Astrocyte (in vitro differentiated cells and primary cell): ENCODE data around the gene TBX6. TPM values are rescaled to one million over a fixed set of nuclear protein-coding genes. Genes with fewer than 3 reads are reported as not detected.

Experiments used
- DNase-seq: peaks from one replicate; pipeline ENCODE4 v3.0.0-alpha.2; 2010; ENCODE audit warnings: low read depth
- FAIRE-seq: peaks from 2 replicates; lab custom pipeline; 2011; peaks lifted over from hg19 to GRCh38; lab: Jason Lieb, UNC
- H2AFZ ChIP-seq: 2 replicates; pipeline ENCODE4 v1.6.0; 2012; ENCODE audit warnings: low read depth, low read length, inconsistent platforms
- H3K27ac ChIP-seq: 2 replicates; pipeline ENCODE4 v1.5.1; 2011; ENCODE audit warnings: low read depth, low read length, inconsistent platforms
- H3K27me3 ChIP-seq: 2 replicates; pipeline ENCODE4 v1.6.0; 2011; ENCODE audit warnings: low read length, inconsistent platforms; ENCODE audit not compliant: insufficient read depth
- H3K36me3 ChIP-seq: 2 replicates; pipeline ENCODE4 v1.5.1; 2011; ENCODE audit warnings: low read length, inconsistent platforms; ENCODE audit not compliant: insufficient read depth
- H3K4me1 ChIP-seq: 2 replicates; pipeline ENCODE4 v1.5.1; 2011; ENCODE audit warnings: low read length, inconsistent platforms; ENCODE audit not compliant: insufficient read depth
- H3K4me2 ChIP-seq: 2 replicates; pipeline ENCODE4 v1.6.0; 2012; ENCODE audit warnings: low read length, inconsistent platforms
- H3K4me3 ChIP-seq: 2 replicates; pipeline ENCODE4 v1.5.1; 2011; ENCODE audit warnings: low read depth, mild to moderate bottlenecking, low read length, inconsistent platforms; ENCODE audit not compliant: insufficient read depth
- H3K79me2 ChIP-seq: 2 replicates; pipeline ENCODE4 v1.6.0; 2012; ENCODE audit warnings: mild to moderate bottlenecking, low read length, inconsistent platforms; ENCODE audit not compliant: insufficient read depth
- H3K9ac ChIP-seq: 2 replicates; pipeline ENCODE4 v1.6.0; 2012; ENCODE audit warnings: mild to moderate bottlenecking, low read length, inconsistent platforms
- H3K9me3 ChIP-seq: 2 replicates; pipeline ENCODE4 v1.5.1; 2012; ENCODE audit warnings: low read depth, mild to moderate bottlenecking, low read length, inconsistent platforms; ENCODE audit not compliant: insufficient read depth
- H4K20me1 ChIP-seq: 2 replicates; pipeline ENCODE4 v1.6.0; 2012; ENCODE audit warnings: low read length, inconsistent platforms; ENCODE audit not compliant: insufficient read depth
- H3K27ac Mint-ChIP-seq: one replicate; pipeline ENCODE4 v1.8.0; 2021; ENCODE audit warnings: mild to moderate bottlenecking, mixed read lengths; ENCODE audit not compliant: unreplicated experiment
- H3K27me3 Mint-ChIP-seq: one replicate; pipeline ENCODE4 v1.8.0; 2021; ENCODE audit warnings: low read depth, mixed read lengths; ENCODE audit not compliant: unreplicated experiment
- H3K36me3 Mint-ChIP-seq: one replicate; pipeline ENCODE4 v1.8.0; 2021; ENCODE audit warnings: low read depth, mixed read lengths; ENCODE audit not compliant: unreplicated experiment
- H3K4me1 Mint-ChIP-seq: one replicate; pipeline ENCODE4 v1.8.0; 2021; ENCODE audit warnings: low read depth, mixed read lengths; ENCODE audit not compliant: unreplicated experiment
- H3K4me3 Mint-ChIP-seq: one replicate; pipeline ENCODE4 v1.8.0; 2021; ENCODE audit warnings: mild to moderate bottlenecking, moderate library complexity, mixed read lengths; ENCODE audit not compliant: unreplicated experiment
- H3K9me3 Mint-ChIP-seq: one replicate; pipeline ENCODE4 v1.8.0; 2021; ENCODE audit warnings: mild to moderate bottlenecking, mixed read lengths; ENCODE audit not compliant: unreplicated experiment
- CTCF ChIP-seq: IDR thresholded peaks from 2 replicates; pipeline ENCODE4 v1.5.1; 2011; ENCODE audit warnings: low read depth, mild to moderate bottlenecking, inconsistent platforms, low read length, moderate library complexity; ENCODE audit not compliant: insufficient read depth
- EZH2 ChIP-seq: IDR thresholded peaks from 2 replicates; pipeline ENCODE4 v1.6.1; 2012; ENCODE audit warnings: mild to moderate bottlenecking, low read length, inconsistent platforms; ENCODE audit not compliant: insufficient read depth
- total RNA-seq: library from RNA; stranded (reverse); gene quantifications from 2 replicates; pipeline ENCODE4 v1.2.1, GENCODE V29; 2021

TBX6 gene
- total RNA-seq, 1 donor from 2014 or later: 0.27 TPM

- FAIRE-seq (no peak), DNase-seq (peak; percentile 36)
- H3K36me3 Mint-ChIP-seq: peaks cover 40% of the 10 kb centered on the region
- H3K4me1 Mint-ChIP-seq: peaks cover 37% of the 10 kb centered on the region
- H3K4me3 Mint-ChIP-seq: peak overlapping the region; percentile 98
- peak overlapping the region; percentile 41 for H3K9ac ChIP-seq
- H4K20me1 ChIP-seq: peaks cover 63% of the 10 kb centered on the region
- no peaks in the 10 kb centered on the region for H3K9me3 Mint-ChIP-seq
- no peaks in the 10 kb centered on the region for H3K27me3 Mint-ChIP-seq
- H3K4me3 ChIP-seq: no peak overlapping the region
- H3K36me3 ChIP-seq: peaks cover 39% of the 10 kb centered on the region
- no peak overlapping the region for H2AFZ ChIP-seq
- peaks cover 64% of the 10 kb centered on the region for H3K79me2 ChIP-seq
- no peaks in the 10 kb centered on the region for H3K9me3 ChIP-seq
- H3K27ac Mint-ChIP-seq: no peak overlapping the region
- H3K27me3 ChIP-seq: no peaks in the 10 kb centered on the region
- H3K27ac ChIP-seq: peak overlapping the region; percentile 18
- TF ChIP-seq CTCF: no peak
- no peak for TF ChIP-seq EZH2
- peak overlapping the region; percentile 78 for H3K4me2 ChIP-seq
- peaks cover 40% of the 10 kb centered on the region for H3K4me1 ChIP-seq
Observed at GRCh38 chr16:30069611-30070462, 21.9 kb downstream of the TBX6 start.

DNA sequence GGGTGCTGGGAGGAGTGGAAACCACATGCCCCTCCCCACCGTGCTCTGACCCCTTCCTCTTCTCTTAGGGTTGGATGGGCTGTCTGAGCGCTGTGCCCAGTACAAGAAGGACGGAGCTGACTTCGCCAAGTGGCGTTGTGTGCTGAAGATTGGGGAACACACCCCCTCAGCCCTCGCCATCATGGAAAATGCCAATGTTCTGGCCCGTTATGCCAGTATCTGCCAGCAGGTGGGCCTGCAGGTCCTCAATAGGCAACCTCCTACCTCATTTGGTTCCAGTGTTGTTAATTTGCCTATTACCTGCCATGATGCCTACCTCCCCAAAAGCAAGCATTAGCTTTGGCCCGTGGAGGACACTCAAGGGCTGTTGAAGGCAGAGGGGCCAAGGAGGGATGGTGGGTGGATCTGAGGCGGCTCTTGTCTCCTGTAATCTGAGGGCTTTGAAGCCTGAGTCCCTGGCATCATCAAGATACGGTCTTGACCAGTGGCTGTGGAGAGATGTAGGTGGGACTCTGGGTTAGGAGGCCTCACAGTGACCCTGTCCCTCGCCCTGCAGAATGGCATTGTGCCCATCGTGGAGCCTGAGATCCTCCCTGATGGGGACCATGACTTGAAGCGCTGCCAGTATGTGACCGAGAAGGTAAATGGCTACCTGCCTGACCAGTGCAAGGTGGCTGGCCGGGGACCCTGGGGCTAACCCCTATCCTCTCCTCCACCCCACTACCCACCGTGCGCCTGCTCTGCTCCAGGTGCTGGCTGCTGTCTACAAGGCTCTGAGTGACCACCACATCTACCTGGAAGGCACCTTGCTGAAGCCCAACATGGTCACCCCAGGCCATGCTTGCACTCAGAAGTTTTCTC is 22.7 kb downstream of the TBX6 start:
- peaks cover 40% of the 10 kb centered on the region for H3K36me3 Mint-ChIP-seq
- TF ChIP-seq EZH2 (no peak), CTCF (peak; percentile 54)
- no peak for DNase-seq
- no peak overlapping the region for H2AFZ ChIP-seq
- peaks cover 39% of the 10 kb centered on the region for H3K36me3 ChIP-seq
- peak overlapping the region; percentile 98 for H3K4me3 Mint-ChIP-seq
- H3K27me3 Mint-ChIP-seq: no peaks in the 10 kb centered on the region
- no peak overlapping the region for H3K4me3 ChIP-seq
- peak overlapping the region; percentile 78 for H3K4me2 ChIP-seq
- H3K27ac ChIP-seq: no peak overlapping the region
- H4K20me1 ChIP-seq: peaks cover 63% of the 10 kb centered on the region
- H3K4me1 ChIP-seq: peaks cover 48% of the 10 kb centered on the region
- H3K9me3 Mint-ChIP-seq: no peaks in the 10 kb centered on the region
- peak overlapping the region; percentile 87 for H3K27ac Mint-ChIP-seq
- H3K9ac ChIP-seq: peak overlapping the region; percentile 33
- peaks cover 36% of the 10 kb centered on the region for H3K4me1 Mint-ChIP-seq
- no peaks in the 10 kb centered on the region for H3K27me3 ChIP-seq
- H3K9me3 ChIP-seq: no peaks in the 10 kb centered on the region
- peaks cover 64% of the 10 kb centered on the region for H3K79me2 ChIP-seq
- FAIRE-seq: no peak
